Measurements from ENCODE around the gene CCDC88C. TPM values are rescaled to one million over a fixed set of nuclear protein-coding genes. Genes with fewer than 3 reads are reported as not detected.

The CCDC88C gene
- total RNA-seq, 2 experiments from 2014 or later, result 60.7 to 66.0 TPM

DNA sequence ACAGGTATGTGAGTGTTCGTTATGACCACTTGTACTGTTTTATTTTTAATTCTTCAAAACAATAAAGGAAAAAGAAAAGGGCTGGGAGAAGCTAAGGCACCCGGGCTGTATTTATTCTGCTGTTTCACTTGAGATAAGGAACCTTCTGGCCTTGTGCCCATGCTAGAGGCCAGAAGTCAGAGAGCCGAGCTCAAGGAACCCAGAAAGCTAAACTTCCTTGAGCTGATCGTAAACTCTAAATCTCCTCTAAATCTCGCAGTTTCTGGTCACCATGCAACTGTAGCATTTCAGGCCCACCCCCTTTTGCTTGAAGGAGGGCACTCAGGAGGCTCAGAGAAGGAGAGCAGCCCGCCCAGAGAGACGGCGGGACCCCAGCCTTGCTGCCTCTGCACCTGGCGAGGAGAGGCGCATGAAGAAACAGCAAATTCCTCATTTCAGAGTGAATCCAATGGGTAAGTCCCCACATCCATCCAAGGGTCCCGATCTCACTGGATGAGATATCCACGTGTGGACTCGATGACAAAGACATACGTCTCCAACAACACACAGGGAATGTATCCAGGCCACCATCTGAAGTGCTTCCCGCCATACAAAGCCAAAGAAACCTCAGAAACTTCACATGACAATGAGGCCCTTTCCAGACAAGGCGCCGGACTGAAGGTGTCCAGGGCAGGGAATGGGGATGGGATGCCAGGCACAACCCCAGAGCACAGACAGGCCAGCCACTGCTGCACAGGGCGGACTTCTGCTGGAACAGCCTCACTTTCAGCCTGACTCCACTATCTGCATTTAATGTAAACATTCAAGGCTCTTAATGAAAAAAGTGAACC is 14.6 kb downstream of the CCDC88C start:
- ChIA-PET CTCF (interaction anchor here (0.9 to 6.3 kb wide), 5 partner anchors 13 to 86 kb away, joined by 3 to 49 read pairs (median 3); partner anchors contain the start of gene CCDC88C), POLR2A (interaction anchor here (0.6 to 1.7 kb wide), 3 partner anchors 18 to 48 kb away, joined by 3 to 6 read pairs (median 5); no protein-coding TSS in a partner anchor)

DNA sequence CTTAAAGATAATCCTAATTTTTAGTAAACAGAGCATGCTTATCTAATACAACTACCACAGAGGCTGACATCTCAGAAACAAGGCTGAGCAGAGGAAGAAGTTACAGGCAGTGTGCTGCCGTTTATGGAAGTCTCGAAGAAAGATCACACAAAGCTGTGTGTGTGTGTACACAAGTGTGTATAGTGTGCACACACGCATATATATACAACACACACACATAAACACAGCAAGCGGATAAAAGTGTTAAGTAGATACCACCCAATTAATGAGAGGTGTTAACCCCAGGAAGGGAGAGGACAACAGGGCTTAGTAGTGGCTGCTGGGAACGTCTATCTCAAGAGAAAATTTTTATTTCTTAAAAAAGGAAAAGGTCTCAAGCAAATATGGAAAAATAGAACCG is 15.3 kb downstream of the CCDC88C start:
- ChIA-PET CTCF (interaction anchor here (0.9 to 6.3 kb wide), 5 partner anchors 14 to 85 kb away, joined by 3 to 49 read pairs (median 3); partner anchors contain the start of gene CCDC88C), POLR2A (interaction anchor here (0.6 to 1.4 kb wide), 2 partner anchors 17 to 48 kb away, joined by 3 to 5 read pairs; no protein-coding TSS in a partner anchor)

DNA sequence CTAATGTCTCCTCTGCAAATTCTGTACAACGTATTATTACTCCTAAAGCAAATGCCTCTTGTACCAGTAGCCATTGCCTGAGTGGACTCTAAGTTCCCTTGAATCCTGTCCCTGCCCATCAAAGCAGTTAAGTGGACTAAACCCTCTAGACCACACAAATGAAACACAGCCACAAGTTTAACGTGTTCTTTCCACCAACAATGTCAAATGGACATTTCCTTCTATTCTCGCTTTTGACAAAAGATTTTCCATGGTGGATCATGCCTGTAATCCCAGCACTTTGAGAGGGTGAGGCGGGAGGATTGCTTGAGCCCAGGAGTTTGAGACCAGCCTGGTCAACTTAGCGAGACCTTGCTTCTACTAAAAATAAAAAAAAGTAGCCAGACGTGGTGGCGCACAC is 15.9 kb downstream of the CCDC88C start:
- ChIA-PET POLR2A (no interaction called here), CTCF (interaction anchor here (0.6 to 6.3 kb wide), 5 partner anchors 10 to 56 kb away, joined by 3 to 49 read pairs (median 3); partner anchors contain the start of gene CCDC88C)

DNA sequence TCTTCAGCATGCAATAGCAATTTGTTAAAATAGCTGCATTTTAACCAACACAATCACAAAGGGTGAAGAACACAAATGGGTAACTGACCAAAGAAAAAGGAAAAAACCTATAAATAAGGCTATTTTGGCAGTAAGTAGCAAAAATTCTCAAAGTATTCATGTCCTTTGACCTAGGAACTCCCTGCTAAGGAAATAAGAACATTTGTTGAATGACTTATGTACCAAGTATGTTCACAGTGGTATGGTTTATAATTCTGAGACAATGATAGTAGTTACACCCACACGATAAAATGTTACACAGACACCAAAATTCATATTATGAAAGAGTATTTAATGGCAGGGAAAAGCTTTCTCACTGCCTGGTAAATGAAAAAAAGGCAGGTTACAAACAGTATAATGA is 16.9 kb downstream of the CCDC88C start:
- ChIA-PET CTCF (interaction anchor here (0.6 to 6.3 kb wide), 8 partner anchors 10 to 76 kb away, joined by 3 to 49 read pairs (median 3); partner anchors contain the start of gene CCDC88C), POLR2A (interaction anchor here (0.8 to 2.1 kb wide), 3 partner anchors 15 to 24 kb away, joined by 6 to 9 read pairs (median 6); partner anchors contain the start of gene CCDC88C)

DNA sequence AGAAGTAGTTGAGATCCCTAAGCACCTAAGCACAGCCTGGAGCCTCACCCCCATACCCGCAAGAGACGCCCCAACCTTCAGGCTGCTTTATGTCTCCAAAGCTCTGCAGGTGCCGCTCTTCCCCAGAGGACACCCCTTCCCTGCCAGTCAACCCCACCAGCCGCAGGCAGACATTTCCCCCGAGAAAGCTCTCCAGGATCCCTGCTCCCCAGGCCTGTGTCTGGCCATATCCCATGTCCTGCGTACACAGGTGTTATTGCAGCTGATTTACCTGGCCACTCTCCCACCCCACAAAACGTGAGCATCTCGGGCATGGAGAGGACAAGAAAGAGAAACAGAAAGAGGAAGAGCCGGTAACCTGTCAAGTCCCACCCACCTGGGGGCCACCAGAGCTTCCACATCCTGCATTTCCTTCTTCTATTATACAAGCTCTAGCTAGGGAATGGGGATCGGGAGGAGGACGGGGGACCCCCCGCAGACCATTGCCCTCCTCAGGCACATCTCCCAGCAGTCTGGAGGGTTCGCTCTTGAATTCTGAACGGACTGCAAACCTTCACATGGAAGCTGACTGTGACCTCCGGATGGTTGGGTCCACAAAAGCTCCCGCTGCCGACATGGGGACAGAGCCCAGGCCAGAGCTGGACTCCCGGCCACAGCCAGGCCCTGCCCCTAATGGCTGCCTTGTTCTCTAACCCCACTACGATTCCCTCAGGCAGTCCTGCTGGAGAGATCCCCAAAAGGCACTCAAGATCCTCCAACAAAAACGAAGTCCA is 17.6 kb downstream of the CCDC88C start:
- CTCF ChIA-PET, result interaction anchor here (0.6 to 6.3 kb wide), 12 partner anchors 11 to 81 kb away, joined by 3 to 49 read pairs (median 3); partner anchors contain the start of gene CCDC88C
- POLR2A ChIA-PET, result interaction anchor here (0.8 to 2.1 kb wide), 5 partner anchors 9 to 23 kb away, joined by 3 to 9 read pairs (median 6); partner anchors contain the start of gene CCDC88C

DNA sequence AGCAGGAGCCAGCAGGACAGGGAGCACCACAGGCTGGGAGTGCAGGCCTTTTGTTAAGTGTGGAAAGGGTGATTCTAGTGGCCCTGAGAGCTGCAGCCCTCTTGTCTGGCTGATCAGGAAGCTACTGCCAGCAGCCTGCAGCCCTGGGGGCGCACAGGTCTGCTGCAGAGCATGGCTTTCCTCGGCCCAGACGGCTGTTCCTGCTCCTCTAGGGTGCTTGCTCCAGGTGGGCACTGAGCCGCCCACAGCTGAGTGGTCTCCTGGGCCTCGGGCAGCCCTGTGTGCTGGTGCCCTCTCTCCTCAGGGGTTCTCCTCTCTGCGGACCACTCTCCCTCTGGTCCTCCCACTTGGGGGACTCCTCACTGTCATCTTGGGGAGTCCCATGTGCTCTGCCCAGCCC is 18.9 kb downstream of the CCDC88C start:
- ChIA-PET POLR2A (interaction anchor here (1.0 to 2.3 kb wide), 10 partner anchors 10 to 49 kb away, joined by 3 to 9 read pairs (median 6); partner anchors contain the start of gene CCDC88C), CTCF (interaction anchor here (0.8 to 6.3 kb wide), 13 partner anchors 10 to 80 kb away, joined by 3 to 49 read pairs (median 7); partner anchors contain the start of gene CCDC88C)

DNA sequence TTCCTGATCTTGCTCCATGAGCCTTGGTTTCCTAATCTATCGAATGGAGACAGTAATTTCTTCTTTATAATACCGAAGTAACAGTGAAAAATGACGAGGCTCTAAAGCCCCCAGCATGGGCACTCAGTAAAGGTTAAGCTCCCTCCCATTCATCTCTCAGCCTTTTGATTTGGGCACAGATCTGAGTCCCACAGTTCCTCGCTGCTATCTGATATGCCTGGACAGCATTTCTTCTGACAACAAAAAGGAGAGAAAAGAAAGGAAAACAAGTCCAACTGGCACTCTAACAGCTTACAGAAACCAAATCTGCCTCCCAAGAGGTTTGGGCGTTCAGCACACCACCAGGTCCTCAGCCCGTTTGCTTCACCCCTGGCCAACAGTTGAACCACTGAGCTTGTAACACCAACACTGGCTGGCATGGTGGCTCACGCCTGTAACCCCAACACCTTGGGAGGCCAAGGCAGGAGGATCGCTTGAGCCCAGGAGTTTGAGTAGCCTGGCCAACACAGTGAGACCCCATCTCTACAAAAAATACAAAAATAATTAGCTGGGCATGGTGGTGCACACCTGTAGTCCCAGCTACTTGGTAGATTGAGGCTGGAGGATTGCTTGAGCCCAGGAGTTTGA is 19.5 kb downstream of the CCDC88C start:
- ChIA-PET CTCF (interaction anchor here (0.8 to 6.3 kb wide), 11 partner anchors 10 to 74 kb away, joined by 3 to 49 read pairs (median 7); partner anchors contain the start of gene CCDC88C), POLR2A (interaction anchor here (0.8 to 2.3 kb wide), 9 partner anchors 10 to 48 kb away, joined by 3 to 8 read pairs (median 6); partner anchors contain the start of gene CCDC88C)

DNA sequence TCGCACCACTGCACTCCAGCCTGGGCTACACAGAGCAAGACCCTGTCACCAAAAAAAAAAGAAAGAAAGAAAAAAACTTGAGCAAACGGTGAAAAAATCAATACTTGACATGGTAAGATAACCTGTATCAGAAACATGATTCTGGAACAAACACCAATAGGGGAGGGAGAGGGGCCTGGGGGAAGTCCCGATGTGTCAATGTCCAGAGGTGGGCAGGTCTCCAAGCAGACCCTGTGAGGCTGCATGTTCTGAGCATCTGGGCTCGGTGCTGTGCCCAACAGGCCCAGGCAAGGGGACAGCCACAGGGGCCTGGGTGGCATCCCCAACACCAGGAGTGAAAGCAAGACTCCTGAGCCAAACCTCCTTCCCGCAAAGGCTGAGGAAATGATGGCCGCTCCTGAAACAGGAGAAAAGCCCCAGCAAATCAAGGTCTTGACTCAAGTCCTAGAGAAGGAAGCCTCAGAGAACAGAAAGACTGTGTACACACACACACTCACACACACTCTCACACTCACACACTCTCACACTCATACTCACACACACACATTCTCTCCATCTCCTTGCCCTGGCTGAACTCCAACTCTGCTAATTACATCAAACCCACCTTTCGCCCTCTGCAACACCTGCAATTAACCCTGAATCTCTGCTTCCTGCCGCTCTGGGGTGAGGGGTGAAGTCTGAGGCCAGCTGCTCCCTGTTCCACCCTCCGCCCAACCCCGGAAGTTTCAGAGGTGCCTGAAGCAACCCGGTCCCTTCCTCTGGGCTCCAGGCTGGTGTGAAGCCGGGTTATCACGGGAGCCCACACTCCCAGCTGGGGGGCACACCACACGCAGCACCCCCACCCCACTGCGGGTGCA is 20.4 kb downstream of the CCDC88C start:
- CTCF ChIA-PET, result interaction anchor here (1.3 to 6.3 kb wide), 9 partner anchors 9 to 73 kb away, joined by 3 to 49 read pairs (median 7); partner anchors contain the start of gene CCDC88C
- POLR2A ChIA-PET, result interaction anchor here (0.8 to 2.3 kb wide), 8 partner anchors 9 to 47 kb away, joined by 3 to 7 read pairs (median 6); partner anchors contain the start of gene CCDC88C

DNA sequence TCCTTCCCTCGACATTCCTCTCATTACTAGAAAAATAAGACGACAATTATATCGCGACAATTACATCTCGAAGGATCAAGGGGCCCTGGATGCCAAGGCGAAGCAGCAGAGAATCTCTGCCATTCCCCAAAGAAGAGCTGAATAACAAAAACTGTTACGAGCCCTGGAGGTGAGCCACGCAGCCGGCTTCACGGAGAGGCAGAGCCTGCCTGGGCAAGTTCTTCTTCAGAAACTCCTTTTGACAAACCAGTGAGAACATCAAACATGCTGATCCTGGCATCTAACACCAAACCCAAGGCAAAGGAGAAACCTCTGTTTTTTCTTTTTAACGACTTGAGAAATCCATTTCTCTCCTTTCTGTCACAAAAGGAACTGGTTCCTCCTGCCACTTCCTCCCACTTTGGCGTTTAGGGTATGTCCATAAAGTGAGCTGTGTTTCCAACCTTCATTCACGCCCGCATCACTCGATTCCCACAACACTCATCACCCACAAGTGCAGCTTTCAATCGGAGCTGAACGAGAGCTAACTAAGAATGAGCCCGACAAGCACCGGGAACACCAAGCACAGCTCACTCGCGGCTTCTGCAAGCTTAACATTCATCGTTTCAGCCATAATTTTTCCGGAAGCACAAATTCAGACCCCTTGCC is 21.5 kb downstream of the CCDC88C start:
- CTCF ChIA-PET, result interaction anchor here (1.1 to 1.2 kb wide), 2 partner anchors 17 to 22 kb away, joined by 3 to 5 read pairs; no protein-coding TSS in a partner anchor
- POLR2A ChIA-PET, result interaction anchor here (0.6 kb wide), 1 partner anchor 8 kb away, joined by 3 read pairs; no protein-coding TSS in a partner anchor

DNA sequence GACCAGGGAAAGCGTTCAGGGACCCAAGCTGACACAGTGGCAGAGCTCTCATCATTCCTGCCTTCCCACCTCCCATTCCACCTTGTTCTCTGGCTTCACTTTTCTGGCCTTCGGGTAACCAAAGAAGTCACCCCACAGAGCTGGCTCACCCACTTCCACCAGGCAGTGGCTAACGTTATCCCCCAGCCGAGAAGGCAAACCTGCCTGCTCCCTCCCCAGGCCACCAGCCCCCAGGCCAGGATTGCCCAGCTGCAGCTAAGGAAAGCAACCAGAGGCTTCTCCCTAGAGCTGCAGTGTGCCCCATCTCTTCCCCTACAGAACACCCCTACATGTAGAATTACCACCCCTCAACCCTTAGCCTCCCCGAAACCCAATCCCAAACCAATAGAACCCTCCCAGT is 22.2 kb downstream of the CCDC88C start:
- ChIA-PET POLR2A (no interaction called here), CTCF (interaction anchor here (1.1 to 1.2 kb wide), 2 partner anchors 16 to 23 kb away, joined by 3 to 5 read pairs; no protein-coding TSS in a partner anchor)

DNA sequence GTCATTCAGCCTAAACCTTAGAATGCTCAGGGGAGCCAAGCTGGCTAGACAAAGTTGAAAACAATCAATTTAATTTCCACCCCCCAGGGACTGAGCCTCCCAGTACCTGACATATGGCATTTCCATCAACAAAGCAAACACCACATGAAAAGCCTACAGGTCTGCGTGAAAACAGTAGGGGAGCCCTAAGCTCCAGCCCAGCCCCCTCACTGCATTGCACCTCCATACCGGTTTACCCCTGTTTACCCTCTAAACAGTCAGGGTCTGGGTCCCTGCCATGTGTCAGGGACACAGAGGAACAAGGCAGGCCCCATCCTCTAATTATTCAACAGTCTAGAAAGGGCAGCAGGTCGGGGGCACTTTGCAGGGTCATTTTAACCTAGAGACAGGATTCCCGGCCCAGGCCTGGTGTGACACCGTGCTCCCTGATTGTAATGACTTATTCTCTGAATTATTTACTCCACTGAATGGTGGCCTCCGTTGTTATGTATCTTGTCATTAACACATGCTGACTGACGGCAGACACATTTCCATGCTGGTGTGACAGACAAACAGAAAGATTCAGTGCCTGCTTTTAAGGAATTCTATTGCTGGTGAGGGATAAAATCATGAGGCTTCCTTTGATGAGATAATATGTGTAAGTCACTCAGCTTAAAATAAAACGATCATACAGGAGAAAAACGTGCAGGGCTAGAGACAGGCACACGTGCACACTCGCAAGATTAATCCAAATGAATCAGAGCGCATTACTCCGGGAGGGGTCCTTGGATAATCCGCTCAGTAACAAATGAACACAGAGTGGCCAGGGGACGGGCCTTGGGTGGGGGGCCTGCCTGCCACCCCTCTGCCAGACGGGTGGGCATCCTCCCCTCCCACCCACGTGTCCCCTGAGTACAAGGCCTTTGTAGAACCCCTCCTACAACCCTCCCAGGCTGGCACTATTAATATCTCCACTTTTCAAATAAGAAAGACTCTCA is 23.2 kb downstream of the CCDC88C start:
- ChIA-PET CTCF (interaction anchor here (1.2 to 1.3 kb wide), 2 partner anchors 10 to 23 kb away, joined by 3 to 4 read pairs; partner anchors contain the start of gene CCDC88C), POLR2A (no interaction called here)

DNA sequence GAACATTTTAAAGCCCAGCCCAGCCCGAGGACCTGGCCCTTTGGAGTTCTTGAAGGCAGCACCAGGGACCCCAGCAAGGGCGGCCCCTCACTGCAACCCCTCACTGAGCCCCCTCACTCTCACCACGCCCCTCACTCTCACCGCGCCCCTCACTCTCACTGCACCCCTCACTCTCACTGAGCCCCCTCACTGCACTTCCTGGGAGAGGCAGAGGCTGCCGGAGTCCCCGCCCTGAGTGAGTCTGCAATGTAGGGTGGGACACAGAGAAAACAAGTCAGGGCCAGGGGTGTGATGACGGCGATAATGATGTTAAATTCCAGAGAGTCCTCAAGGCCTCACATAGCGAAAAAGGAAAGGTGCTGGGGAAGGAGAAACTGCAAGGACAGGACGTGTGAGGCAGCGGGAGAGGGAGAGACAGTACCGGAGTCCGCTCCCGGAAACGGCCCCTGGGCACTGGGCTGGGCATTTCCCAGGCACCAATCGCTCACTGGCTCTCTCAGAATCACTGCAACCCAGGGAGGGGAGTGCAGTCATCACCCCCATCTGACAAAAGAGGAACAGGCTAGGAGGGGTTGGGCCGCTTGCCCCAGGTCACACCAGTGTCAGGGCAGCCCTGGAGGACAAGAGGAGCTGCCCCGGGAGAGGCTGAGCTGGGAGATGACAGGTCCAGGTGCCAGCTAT is 24.9 kb downstream of the CCDC88C start:
- POLR2A ChIA-PET, result interaction anchor here (1.3 kb wide), 1 partner anchor 18 kb away, joined by 3 read pairs; no protein-coding TSS in a partner anchor
- CTCF ChIA-PET, result interaction anchor here (1.8 kb wide), 1 partner anchor 69 kb away, joined by 4 read pairs; no protein-coding TSS in a partner anchor

DNA sequence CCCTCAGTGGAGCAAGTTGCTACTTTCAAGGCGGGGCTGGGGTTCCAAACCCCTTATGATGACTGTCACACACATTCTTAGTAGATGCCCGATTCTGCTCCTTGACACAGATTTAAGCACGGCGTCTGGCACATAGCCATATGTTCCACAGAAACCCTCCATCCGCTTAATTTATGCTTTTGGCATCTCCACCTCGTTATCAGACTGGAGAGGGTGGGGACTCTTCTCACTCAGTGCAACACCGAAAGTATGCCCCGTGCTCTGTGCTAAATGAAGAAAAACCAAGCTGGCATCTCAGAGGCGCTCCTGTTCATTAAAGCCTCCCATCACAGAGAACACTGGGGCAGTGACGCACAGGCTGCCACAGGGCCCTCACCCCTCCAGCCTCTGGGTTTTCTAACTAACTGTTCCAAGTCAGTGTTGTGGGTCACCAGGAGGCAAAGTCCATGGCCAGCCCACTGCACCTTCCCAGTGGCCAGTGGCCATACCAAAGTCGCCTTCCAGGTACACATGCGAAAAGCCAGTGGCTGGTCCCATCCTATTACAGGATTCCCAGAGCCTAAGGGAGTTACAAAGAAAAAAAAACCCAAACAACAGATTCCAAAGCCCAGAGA is 27.3 kb downstream of the CCDC88C start:
- ChIA-PET CTCF (interaction anchor here (3.7 to 3.8 kb wide), 2 partner anchors 8 to 12 kb away, joined by 14 to 19 read pairs; no protein-coding TSS in a partner anchor), POLR2A (interaction anchor here (0.6 kb wide), 1 partner anchor 37 kb away, joined by 3 read pairs; no protein-coding TSS in a partner anchor)

DNA sequence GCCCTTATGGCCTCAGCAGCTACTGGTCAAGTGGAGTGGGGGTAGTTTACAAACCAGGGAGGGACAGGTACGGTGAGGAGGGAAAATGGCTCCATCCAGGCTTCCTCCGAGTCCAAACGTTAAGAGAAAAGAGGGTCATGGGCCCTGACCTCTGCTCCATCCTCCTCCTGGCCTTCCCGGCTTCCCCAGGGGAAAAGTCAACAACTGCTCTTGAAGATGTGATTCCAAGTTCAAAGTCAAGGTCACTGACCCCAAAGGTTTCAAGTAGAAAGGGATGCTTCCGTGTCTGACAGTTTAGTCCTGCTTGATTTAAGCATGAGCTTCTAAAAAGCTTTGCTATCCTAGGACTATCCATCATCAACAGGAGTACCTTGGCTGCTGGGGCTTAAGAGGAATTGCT is 28.5 kb downstream of the CCDC88C start:
- ChIA-PET CTCF (interaction anchor here (1.2 to 3.8 kb wide), 5 partner anchors 9 to 29 kb away, joined by 3 to 19 read pairs (median 14); partner anchors contain the start of gene CCDC88C), POLR2A (interaction anchor here (1.5 to 1.8 kb wide), 2 partner anchors 9 to 27 kb away, joined by 6 to 8 read pairs; no protein-coding TSS in a partner anchor)
